Measurements from ENCODE around the gene ZNF605. TPM values are rescaled to one million over a fixed set of nuclear protein-coding genes. Genes with fewer than 3 reads are reported as not detected.

ZNF605 gene
- total RNA-seq, 3 donors from 2014 or later = 8.3 to 17.9 (median 16.1) TPM

DNA sequence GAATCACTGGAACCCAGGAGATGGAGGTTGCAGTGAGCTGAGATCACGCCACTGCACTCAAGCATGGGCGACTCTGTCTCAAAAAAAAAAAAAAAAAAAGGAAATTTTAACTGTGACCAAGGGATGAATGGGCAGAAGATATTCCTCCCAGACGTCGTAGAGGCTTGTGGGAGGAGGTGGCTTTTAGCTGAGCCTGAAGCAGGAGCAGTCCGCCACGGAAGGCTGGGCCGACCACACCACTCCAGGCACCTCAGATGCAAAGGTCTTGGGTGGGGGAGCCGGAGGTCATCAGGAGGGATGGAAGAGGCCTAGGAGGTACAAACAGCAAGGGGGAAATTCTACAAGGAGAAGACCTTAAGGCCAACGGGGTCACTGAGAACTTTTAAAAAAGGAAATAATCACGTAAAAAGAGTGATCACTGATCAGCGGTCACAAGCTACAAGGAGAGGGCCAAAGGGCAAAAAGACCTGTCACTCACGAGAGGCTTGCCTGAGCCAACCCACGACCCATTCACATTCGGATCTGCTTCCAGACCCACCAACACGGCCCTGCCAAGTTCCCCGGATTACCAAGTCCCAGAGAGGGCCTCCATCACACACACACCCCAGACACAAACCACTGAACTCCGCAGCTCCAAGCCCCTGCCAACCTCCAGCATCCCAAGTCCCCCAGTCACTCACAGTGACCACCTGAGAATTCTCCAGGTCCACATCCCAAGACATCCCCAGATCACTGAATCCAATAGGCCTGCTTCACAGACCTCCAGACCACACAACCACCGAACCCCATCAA is 3.5 kb downstream of the ZNF605 start:
- Histone ChIP-seq H3K27me3 (no peaks in the 10 kb centered on the region), H3K36me3 (no peaks in the 10 kb centered on the region), H3K27ac (no peak overlapping the region), H3K4me1 (peaks cover 0 to 9% of the 10 kb centered on the region in 2 donors), H3K4me3 (no peak overlapping the region), H3K9me3 (peaks cover 53 to 66% of the 10 kb centered on the region in 2 donors)
- TF ChIP-seq, protein P1, sequence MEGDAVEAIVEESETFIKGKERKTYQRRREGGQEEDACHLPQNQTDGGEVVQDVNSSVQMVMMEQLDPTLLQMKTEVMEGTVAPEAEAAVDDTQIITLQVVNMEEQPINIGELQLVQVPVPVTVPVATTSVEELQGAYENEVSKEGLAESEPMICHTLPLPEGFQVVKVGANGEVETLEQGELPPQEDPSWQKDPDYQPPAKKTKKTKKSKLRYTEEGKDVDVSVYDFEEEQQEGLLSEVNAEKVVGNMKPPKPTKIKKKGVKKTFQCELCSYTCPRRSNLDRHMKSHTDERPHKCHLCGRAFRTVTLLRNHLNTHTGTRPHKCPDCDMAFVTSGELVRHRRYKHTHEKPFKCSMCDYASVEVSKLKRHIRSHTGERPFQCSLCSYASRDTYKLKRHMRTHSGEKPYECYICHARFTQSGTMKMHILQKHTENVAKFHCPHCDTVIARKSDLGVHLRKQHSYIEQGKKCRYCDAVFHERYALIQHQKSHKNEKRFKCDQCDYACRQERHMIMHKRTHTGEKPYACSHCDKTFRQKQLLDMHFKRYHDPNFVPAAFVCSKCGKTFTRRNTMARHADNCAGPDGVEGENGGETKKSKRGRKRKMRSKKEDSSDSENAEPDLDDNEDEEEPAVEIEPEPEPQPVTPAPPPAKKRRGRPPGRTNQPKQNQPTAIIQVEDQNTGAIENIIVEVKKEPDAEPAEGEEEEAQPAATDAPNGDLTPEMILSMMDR (IDR thresholded peaks at IDR 0.05) = no peak
- TF ChIP-seq POLR2A (IDR thresholded peaks at IDR 0.05) (no peak), POLR2AphosphoS5 (IDR thresholded peaks at IDR 0.05) (no peak)
- intact Hi-C loops (cut with DNase I; ENCODE audit: low total_unique reads) = no loop called here
- no peak for DNase-seq (ENCODE audit: low spot score in 2 of 2)

GRCh38 chr12:132951649-132952048 is 4.5 kb downstream of the ZNF605 start:
- Histone ChIP-seq H3K36me3 (peaks cover under 1% of the 10 kb centered on the region), H3K4me3 (no peak overlapping the region), H3K27me3 (no peaks in the 10 kb centered on the region), H3K27ac (no peak overlapping the region), H3K4me1 (peaks cover 0 to 9% of the 10 kb centered on the region in 2 donors), H3K9me3 (peaks cover 62 to 75% of the 10 kb centered on the region in 2 donors)
- TF ChIP-seq POLR2A (IDR thresholded peaks at IDR 0.05) (no peak), POLR2AphosphoS5 (IDR thresholded peaks at IDR 0.05) (no peak)
- TF ChIP-seq, protein P1 (IDR thresholded peaks at IDR 0.05) = no peak
- no peak for DNase-seq (ENCODE audit: low spot score in 2 of 2)
- intact Hi-C loops (cut with DNase I; ENCODE audit: low total_unique reads) = no loop called here

DNA sequence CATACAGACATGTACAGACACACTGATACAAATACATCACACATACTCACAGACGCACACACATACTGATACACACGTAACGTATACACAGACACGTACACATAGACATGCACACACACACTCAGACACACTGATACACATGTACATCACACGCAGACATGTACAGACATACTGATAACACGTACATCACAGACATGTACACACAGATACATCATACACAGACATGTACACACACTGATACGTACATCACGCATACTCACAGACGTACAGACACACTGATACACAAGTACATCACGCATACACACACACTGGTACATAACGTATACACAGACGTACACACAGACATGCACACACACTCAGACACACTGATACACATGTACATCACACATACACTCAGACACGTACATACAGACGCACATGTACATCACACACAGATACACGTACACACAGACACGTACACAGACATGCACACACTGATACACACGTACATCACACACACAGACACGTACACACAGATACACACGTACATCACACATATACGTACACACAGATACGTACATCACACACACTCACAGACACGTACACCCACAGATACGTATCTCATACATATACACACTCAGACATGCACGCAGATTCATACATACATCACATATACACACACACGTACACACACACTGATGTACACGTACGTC is 5.1 kb downstream of the ZNF605 start:
- peaks cover 0 to 9% of the 10 kb centered on the region in 2 donors for H3K4me1 ChIP-seq
- peaks cover 69 to 81% of the 10 kb centered on the region in 2 donors for H3K9me3 ChIP-seq
- peaks cover 7% of the 10 kb centered on the region for H3K36me3 ChIP-seq
- H3K4me3 ChIP-seq = no peak overlapping the region
- no peak for DNase-seq (ENCODE audit: low spot score in 2 of 2)
- intact Hi-C loops (cut with DNase I; ENCODE audit: low total_unique reads) = no loop called here
- TF ChIP-seq POLR2AphosphoS5 (IDR thresholded peaks at IDR 0.05) (no peak), POLR2A (IDR thresholded peaks at IDR 0.05) (no peak)
- TF ChIP-seq, protein P1 (IDR thresholded peaks at IDR 0.05) = no peak
- no peaks in the 10 kb centered on the region for H3K27me3 ChIP-seq
- no peak overlapping the region for H3K27ac ChIP-seq

- Histone ChIP-seq H3K4me3 (no peak overlapping the region), H3K27me3 (no peaks in the 10 kb centered on the region), H3K36me3 (peaks cover 9% of the 10 kb centered on the region), H3K4me1 (peaks cover 0 to 8% of the 10 kb centered on the region in 2 donors), H3K9me3 (peaks cover 75 to 88% of the 10 kb centered on the region in 2 donors), H3K27ac (no peak overlapping the region)
- TF ChIP-seq, protein P1 (IDR thresholded peaks at IDR 0.05) = no peak
- TF ChIP-seq POLR2A (IDR thresholded peaks at IDR 0.05) (no peak), POLR2AphosphoS5 (IDR thresholded peaks at IDR 0.05) (no peak)
- intact Hi-C loops (cut with DNase I; ENCODE audit: low total_unique reads) = no loop called here
- DNase-seq (ENCODE audit: low spot score in 2 of 2) = no peak
These were observed 5.9 kb downstream of the ZNF605 start for GRCh38 chr12:132949936-132950837.

All from breast epithelium (tissue), 4 donors.